Esophagus muscularis mucosa (tissue), 3 donors: ENCODE measurements around the gene SDR9C7.
"Not testable (repeated sequence)": the region's sequence is repeated elsewhere in the genome, so short reads cannot be mapped to it uniquely, and the experiment has no call there.

Source experiments
- CTCF ChIP-seq, 3 experiments: fragments of 200-600 bp in 2 of 3; fragments of 450-650 bp in 1 of 3; sonication (generic) in 2 of 3; IDR thresholded peaks; one replicate each; pipeline ENCODE4 v1.5.1; 2017 to 2019; ENCODE audit warnings: antibody characterized with exemption in 3 of 3, mild to moderate bottlenecking in 2 of 3, moderate library complexity in 1 of 3
- POLR2A ChIP-seq: fragments of 450-650 bp; IDR thresholded peaks from one replicate; pipeline ENCODE4 v1.6.1; 2017; ENCODE audit warnings: antibody characterized with exemption, moderate library complexity, mild to moderate bottlenecking, low read depth

DNA sequence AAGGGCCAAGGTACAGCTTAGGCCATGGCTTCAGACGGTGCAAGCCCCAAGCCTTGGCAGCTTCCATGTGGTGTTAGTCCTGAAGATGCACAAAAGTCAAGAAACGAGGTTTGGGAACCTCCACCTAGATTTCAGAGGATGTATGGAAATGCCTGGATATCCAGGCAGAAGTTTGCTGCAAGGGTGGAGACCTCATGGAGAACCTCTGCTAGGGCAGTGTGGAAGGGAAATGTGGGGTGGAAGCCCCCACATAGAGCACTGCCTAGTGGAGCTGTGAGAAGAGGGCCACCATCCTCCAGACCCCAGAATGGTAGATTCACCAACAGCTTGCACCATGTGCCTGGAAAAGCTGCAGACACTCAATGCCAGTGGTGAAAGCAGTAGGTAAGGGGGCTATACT lies 24.8 kb downstream of the SDR9C7 start:
- not testable (repeated sequence) for TF ChIP-seq CTCF (IDR thresholded peaks at IDR 0.05); POLR2A
